HFF-Myc (cell line): ENCODE results near the gene BRD3.
"Not testable (repeated sequence)": the region's sequence is repeated elsewhere in the genome, so short reads cannot be mapped to it uniquely, and the experiment has no call there.

Experiments used
- DNase-seq: peaks from one replicate; pipeline ENCODE4 v3.0.0-alpha.2; 2011; ENCODE audit warnings: low read depth; ENCODE audit errors: extremely low read depth
- H3K4me3 ChIP-seq: replicated peaks from 2 replicates; pipeline ENCODE4 v1.5.1; 2011; ENCODE audit warnings: low read depth, mild to moderate bottlenecking, control low read depth, low read length
- TF ChIP-seq, protein P1 (sequence below): IDR thresholded peaks from 2 replicates; pipeline ENCODE4 v1.5.1; 2012; ENCODE audit warnings: mild to moderate bottlenecking, low read depth, low read length, control low read depth; ENCODE audit errors: missing control alignments

Gene BRD3

GRCh38 chr9:134073500-134073899, 5.7 kb upstream of the BRD3 start:
- TF ChIP-seq, protein P1, sequence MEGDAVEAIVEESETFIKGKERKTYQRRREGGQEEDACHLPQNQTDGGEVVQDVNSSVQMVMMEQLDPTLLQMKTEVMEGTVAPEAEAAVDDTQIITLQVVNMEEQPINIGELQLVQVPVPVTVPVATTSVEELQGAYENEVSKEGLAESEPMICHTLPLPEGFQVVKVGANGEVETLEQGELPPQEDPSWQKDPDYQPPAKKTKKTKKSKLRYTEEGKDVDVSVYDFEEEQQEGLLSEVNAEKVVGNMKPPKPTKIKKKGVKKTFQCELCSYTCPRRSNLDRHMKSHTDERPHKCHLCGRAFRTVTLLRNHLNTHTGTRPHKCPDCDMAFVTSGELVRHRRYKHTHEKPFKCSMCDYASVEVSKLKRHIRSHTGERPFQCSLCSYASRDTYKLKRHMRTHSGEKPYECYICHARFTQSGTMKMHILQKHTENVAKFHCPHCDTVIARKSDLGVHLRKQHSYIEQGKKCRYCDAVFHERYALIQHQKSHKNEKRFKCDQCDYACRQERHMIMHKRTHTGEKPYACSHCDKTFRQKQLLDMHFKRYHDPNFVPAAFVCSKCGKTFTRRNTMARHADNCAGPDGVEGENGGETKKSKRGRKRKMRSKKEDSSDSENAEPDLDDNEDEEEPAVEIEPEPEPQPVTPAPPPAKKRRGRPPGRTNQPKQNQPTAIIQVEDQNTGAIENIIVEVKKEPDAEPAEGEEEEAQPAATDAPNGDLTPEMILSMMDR: no peak
- no peak overlapping the region for H3K4me3 ChIP-seq
- DNase-seq: no peak

DNA sequence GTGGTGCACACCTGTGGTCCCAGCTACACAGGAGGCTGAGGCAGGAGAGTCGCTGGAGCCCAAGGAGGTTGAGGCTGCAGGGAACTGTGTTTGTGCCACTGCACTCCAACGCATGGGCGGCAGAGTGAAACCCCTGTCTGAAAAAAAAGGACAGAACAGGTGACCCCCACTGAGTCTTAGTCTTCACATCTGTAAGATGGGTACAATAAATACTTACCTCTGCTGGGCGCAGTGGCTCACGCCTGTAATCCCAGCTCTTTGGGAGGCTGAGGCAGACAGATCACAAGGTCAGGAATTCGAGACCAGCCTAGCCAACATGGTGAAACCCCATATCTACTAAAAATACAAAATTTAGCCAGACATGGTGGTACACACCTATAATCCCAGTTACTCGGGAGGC, 4.9 kb upstream of the BRD3 start:
- H3K4me3 ChIP-seq, DNase-seq: not testable (repeated sequence)

- TF ChIP-seq, protein P1: no peak
- DNase-seq: no peak
- H3K4me3 ChIP-seq: no peak overlapping the region
Measured at GRCh38 chr9:134071149-134071548, 3.3 kb upstream of the BRD3 start.

DNA sequence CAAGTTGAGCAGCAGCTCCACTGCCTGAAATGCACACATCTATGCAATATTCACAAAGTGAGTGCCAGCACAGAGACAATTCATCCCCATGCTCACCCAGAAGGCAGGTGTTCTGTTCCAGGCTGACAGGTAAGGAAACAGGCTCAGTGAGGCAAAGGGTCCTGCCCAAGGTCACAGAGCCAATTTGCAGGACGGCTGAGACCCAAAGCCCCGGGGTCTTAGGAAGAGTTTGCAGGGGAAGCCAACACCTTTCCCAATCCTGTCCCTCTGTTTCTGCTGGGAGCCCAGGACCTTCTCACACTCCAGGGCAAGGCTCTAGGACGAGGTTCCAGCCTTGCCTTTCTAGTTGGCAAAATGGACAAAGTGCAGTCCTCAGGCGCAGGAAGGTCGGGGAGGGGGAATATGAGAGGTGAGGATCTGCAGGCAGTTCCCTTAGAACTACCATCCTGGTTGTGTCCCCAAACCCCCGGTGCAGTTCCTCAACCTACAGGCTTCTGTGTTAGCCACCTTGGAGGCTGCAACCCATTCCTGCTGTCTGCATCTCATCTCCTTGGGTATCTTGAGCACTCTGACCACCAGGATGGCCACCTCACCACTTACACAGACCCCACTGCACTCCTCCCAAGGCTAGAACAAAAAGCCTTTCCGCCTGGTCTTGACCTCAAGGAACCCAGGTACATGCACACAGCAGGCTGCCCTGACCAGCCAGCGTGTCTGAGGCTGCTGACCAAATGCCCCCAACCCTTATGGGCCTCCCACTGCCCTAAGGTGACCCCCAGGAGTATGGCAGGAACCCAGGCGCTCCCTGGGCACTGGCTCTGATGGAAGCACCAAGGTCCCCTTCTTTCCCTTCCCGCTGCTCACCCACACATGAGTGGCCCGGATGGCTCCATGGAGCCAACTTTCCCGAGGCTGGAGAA, 1.9 kb upstream of the BRD3 start:
- no peak overlapping the region for H3K4me3 ChIP-seq
- TF ChIP-seq, protein P1: no peak
- DNase-seq: no peak

GRCh38 chr9:134068744-134069479, 1.1 kb upstream of the BRD3 start:
- DNase-seq: no peak
- H3K4me3 ChIP-seq: peak overlapping the region; percentile 50
- TF ChIP-seq, protein P1: no peak

GRCh38 chr9:134066913-134067851, 644 bp downstream of the BRD3 start:
- H3K4me3 ChIP-seq: peak overlapping the region; percentile 84

More at GRCh38 chr9:134066913-134067851, 644 bp downstream of the BRD3 start:
- DNase-seq: no peak
- TF ChIP-seq, protein P1: no peak
